ENCODE results near the gene GFOD2. TPM values are rescaled to one million over a fixed set of nuclear protein-coding genes. Genes with fewer than 3 reads are reported as not detected.

Gene GFOD2
- total and polyA plus RNA-seq, 2 of the 8 experiments (the other 6 are each of a cell fraction or from before 2014, with no cell fraction given) = 21.4 to 33.2 TPM

GRCh38 chr16:67644038-67644437 is 75.1 kb downstream of the GFOD2 start:
- H3K27me3 ChIP-seq (replicated peaks in 1 of 4; ENCODE audit: control insufficient read depth in 3 of 4, extremely low read depth in 1 of 4, insufficient read depth in 3 of 4, low read length in 3 of 4) = peaks cover 3 to 31% (median 18%) of the 10 kb centered on the region in 4 experiments; a peak in 6 of 7 replicates
- no peak overlapping the region for H3K18ac ChIP-seq (ENCODE audit: extremely low read depth, low read length)
- H2BK120ac ChIP-seq (replicated peaks; ENCODE audit: low read depth, low read length) = no peak overlapping the region
- DNase-seq (ENCODE audit: low read depth in 1 of 2, low spot score in 2 of 2) = no peak
- H4K91ac ChIP-seq (replicated peaks; ENCODE audit: insufficient read length, low read length) = no peak overlapping the region
- TF ChIP-seq KDM1A (IDR thresholded peaks at IDR 0.05; ENCODE audit: borderline replicate concordance, low read length) = no peak
- TF ChIP-seq ASH2L (IDR thresholded peaks at IDR 0.05; ENCODE audit: low read length) = no peak
- TF ChIP-seq RBBP5 (IDR thresholded peaks at IDR 0.05; ENCODE audit: borderline replicate concordance, low read depth, low read length) = no peak
- no peaks in the 10 kb centered on the region for H3K79me2 ChIP-seq (ENCODE audit: control insufficient read depth in 1 of 2, insufficient read depth in 2 of 2, low read length in 2 of 2)
- peaks cover 0 to 9% (median 5%) of the 10 kb centered on the region in 4 experiments; a peak in 5 of 7 replicates for H3K4me1 ChIP-seq (replicated peaks in 1 of 4; ENCODE audit: control insufficient read depth in 3 of 4, insufficient read depth in 4 of 4, low read length in 3 of 4)
- H4K5ac ChIP-seq (ENCODE audit: insufficient read length, low read depth, low read length) = no peak overlapping the region
- no peak overlapping the region for H2BK12ac ChIP-seq (ENCODE audit: low read depth, low read length)
- H3K79me1 ChIP-seq (ENCODE audit: low read depth, low read length) = no peaks in the 10 kb centered on the region
- no peak overlapping the region for H2AK5ac ChIP-seq (ENCODE audit: low read depth, low read length)
- H3K4me3 ChIP-seq (ENCODE audit: extremely low read depth in 1 of 4, insufficient read depth in 2 of 4, low read depth in 3 of 4, low read length in 4 of 4) = no peak overlapping the region; a peak in 1 of 8 replicates
- H3K9ac ChIP-seq (replicated peaks in 1 of 4; ENCODE audit: extremely low read depth in 1 of 4, low read depth in 3 of 4, low read length in 3 of 4) = no peak overlapping the region
- H4K8ac ChIP-seq (ENCODE audit: extremely low read depth, insufficient read depth, low read length) = 0 out of 2 replicates have a peak overlapping the region, but pooled peaks have one; percentile 25
- no peak for FAIRE-seq
- peaks cover 6% of the 10 kb centered on the region; the same call in 1 of the 2 replicates for H3K23me2 ChIP-seq (ENCODE audit: low read depth, low read length)
- no peak overlapping the region for H2BK5ac ChIP-seq (ENCODE audit: low read depth, low read length)
- no peak overlapping the region for H2BK20ac ChIP-seq (ENCODE audit: low read length)
- no peak overlapping the region for H3K4ac ChIP-seq (replicated peaks; ENCODE audit: insufficient read length, low read depth, low read length)
- no peak overlapping the region for H3K23ac ChIP-seq (ENCODE audit: insufficient read length)
- WGBS, 2 experiments (ENCODE audit: extremely low coverage in 1 of 2, insufficient coverage in 1 of 2, insufficient read length in 1 of 2, insufficient replicate concordance in 2 of 2, low coverage in 1 of 2, low lambda C conversion rate in 2 of 2, missing lambda C conversion rate in 1 of 2) = 91% methylated on average over 7 of the region's 9 CpGs; no CpG with 5 or more reads in 1 of the 2 experiments
- no peak overlapping the region for H3K27ac ChIP-seq (ENCODE audit: low read depth, low read length)
- no peaks in the 10 kb centered on the region for H3K9me3 ChIP-seq (ENCODE audit: insufficient read depth in 2 of 2, low read depth in 1 of 2, low read length in 1 of 2)
- H2AFZ ChIP-seq (ENCODE audit: low read length) = no peak overlapping the region
- POLR2A ChIA-PET (ENCODE audit: partially characterized antibody) = interaction anchor here (0.6 to 4.5 kb wide), 5 partner anchors 74 to 131 kb away, joined by 3 to 27 read pairs (median 3); partner anchors contain the start of gene CTCF
- CTCF ChIA-PET (ENCODE audit: partially characterized antibody) = interaction anchor here (0.6 to 18.0 kb wide), 31 partner anchors 11 to 481 kb away, joined by 3 to 202 read pairs (median 4); partner anchors contain the start of genes ACD, C16orf86, CTCF and ENKD1
- no peak overlapping the region for H3K56ac ChIP-seq (replicated peaks; ENCODE audit: insufficient read length, low read depth, low read length)
- no peak overlapping the region for H2BK15ac ChIP-seq (ENCODE audit: low read length)
- H3K4me2 ChIP-seq (ENCODE audit: insufficient read depth in 1 of 2, low read depth in 2 of 2, low read length in 2 of 2) = no peak overlapping the region
- no peak overlapping the region for H3K14ac ChIP-seq (ENCODE audit: insufficient read length)
- H3K36me3 ChIP-seq (ENCODE audit: control insufficient read depth in 2 of 4, insufficient read depth in 4 of 4, low read length in 3 of 4) = peaks cover 0 to 1% (median under 1%) of the 10 kb centered on the region in 4 experiments; a peak in 3 of 8 replicates
- H4K20me1 ChIP-seq (replicated peaks in 1 of 2; ENCODE audit: control insufficient read depth in 1 of 2, insufficient read depth in 2 of 2, low read length in 2 of 2) = peaks cover 0 to 3% of the 10 kb centered on the region in 2 experiments

Measured in H1 (cell line).